CD8-positive, alpha-beta memory T cell (primary cell): ENCODE data around the gene CISTR. TPM values are rescaled to one million over a fixed set of nuclear protein-coding genes. Genes with fewer than 3 reads are reported as not detected.

Experiments
- CTCF ChIA-PET: fragments of 350-600 bp; sonication (Branson Sonifier 250); formaldehyde crosslinking; loops from one replicate; lab custom pipeline; 2021; ENCODE audit warnings: antibody characterized with exemption; lab: Charles Lee
- POLR2A ChIA-PET: fragments of 350-600 bp; sonication (Branson Sonifier 250); formaldehyde crosslinking; loops from one replicate; lab custom pipeline; 2021; ENCODE audit warnings: antibody characterized with exemption; lab: Charles Lee
- DNase-seq, 5 donors: peaks; one replicate each; pipeline versions ENCODE4 v3.0.0 to v3.0.0-alpha.2; 2020 to 2022; ENCODE audit warnings: mixed read lengths in 1 of 5
- H3K27ac ChIP-seq: one replicate; pipeline ENCODE4 v1.7.0; 2013; ENCODE audit warnings: low read depth, mild to moderate bottlenecking, low read length, moderate library complexity
- H3K27me3 ChIP-seq: 2 replicates; pipeline ENCODE4 v1.7.0; 2013; ENCODE audit warnings: low read length, mild to moderate bottlenecking; ENCODE audit not compliant: insufficient read depth, poor library complexity, severe bottlenecking
- H3K36me3 ChIP-seq: 2 replicates; pipeline ENCODE4 v1.7.0; 2013; ENCODE audit warnings: mild to moderate bottlenecking, low read length, moderate library complexity; ENCODE audit not compliant: insufficient read depth
- H3K4me1 ChIP-seq: 2 replicates; pipeline ENCODE4 v1.7.0; 2013; ENCODE audit warnings: mild to moderate bottlenecking, low read length, moderate library complexity; ENCODE audit not compliant: insufficient read depth
- H3K4me3 ChIP-seq: 2 replicates; pipeline ENCODE4 v1.7.0; 2013; ENCODE audit warnings: mild to moderate bottlenecking, low read length
- H3K9me3 ChIP-seq: 2 replicates; pipeline ENCODE4 v1.7.0; 2013; ENCODE audit warnings: mild to moderate bottlenecking, low read length
- H3K27ac Mint-ChIP-seq, 8 donors: one replicate each; pipeline ENCODE4 v1.8.0; 2020 to 2021; ENCODE audit warnings: mixed read lengths in 8 of 8, mild to moderate bottlenecking in 6 of 8, inconsistent platforms in 3 of 8, moderate library complexity in 3 of 8
- H3K27me3 Mint-ChIP-seq, 2 donors: one replicate each; pipeline ENCODE4 v1.8.0; 2020 to 2021; ENCODE audit warnings: mixed read lengths in 2 of 2, mild to moderate bottlenecking in 1 of 2, moderate library complexity in 1 of 2
- H3K36me3 Mint-ChIP-seq, 3 donors: one replicate each; pipeline ENCODE4 v1.8.0; 2020 to 2021; ENCODE audit warnings: mixed read lengths in 3 of 3, inconsistent platforms in 1 of 3, mild to moderate bottlenecking in 1 of 3
- H3K4me1 Mint-ChIP-seq, 3 donors: one replicate each; pipeline ENCODE4 v1.8.0; 2020 to 2021; ENCODE audit warnings: mixed read lengths in 3 of 3, inconsistent platforms in 1 of 3, mild to moderate bottlenecking in 1 of 3
- H3K4me3 Mint-ChIP-seq, 7 donors: one replicate each; pipeline ENCODE4 v1.8.0; 2020 to 2021; ENCODE audit warnings: mixed read lengths in 7 of 7, mild to moderate bottlenecking in 6 of 7, moderate library complexity in 4 of 7, inconsistent platforms in 2 of 7
- H3K9me3 Mint-ChIP-seq, 5 donors: one replicate each; pipeline ENCODE4 v1.8.0; 2020 to 2022; ENCODE audit warnings: mixed read lengths in 5 of 5, mild to moderate bottlenecking in 3 of 5, moderate library complexity in 2 of 5, inconsistent platforms in 1 of 5
- polyA plus RNA-seq: library from polyadenylated mRNA; unstranded; fragments of 300-500 nt; fragmentation: Illumina TruSeq; gene quantifications from one replicate; pipeline ENCODE4 v1.2.3, GENCODE V29; 2021
- total RNA-seq, 2 experiments: library from RNA; stranded (reverse); gene quantifications; one replicate each; pipeline ENCODE4 v1.2.3, GENCODE V29; 2021

Gene CISTR
- total and polyA plus RNA-seq, 3 experiments from 2014 or later, result not detected

DNA sequence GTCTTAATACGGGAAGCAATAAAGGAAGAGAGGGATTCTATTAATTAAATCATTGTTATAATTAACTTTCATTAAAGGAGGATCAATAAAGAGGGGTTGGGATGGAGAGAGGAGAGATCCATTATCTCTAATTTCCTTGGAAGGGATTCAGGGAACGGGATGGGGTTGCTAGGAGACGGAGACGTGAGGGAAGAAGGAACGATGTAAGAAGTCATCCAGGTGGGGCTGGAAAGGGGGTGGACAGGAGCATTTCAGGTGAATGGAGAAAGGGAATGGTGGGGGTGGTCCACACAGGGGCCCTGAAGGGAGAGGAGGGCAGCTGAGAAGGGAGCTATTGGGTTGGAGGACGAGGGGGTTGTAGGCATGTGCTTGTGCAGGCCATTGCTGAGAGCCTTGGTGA lies 41.7 kb downstream of the CISTR start:
- H3K27me3 Mint-ChIP-seq, result peaks cover 11 to 18% of the 10 kb centered on the region in 2 donors
- Histone ChIP-seq H3K27ac (no peak overlapping the region), H3K36me3 (peaks cover 10% of the 10 kb centered on the region), H3K4me1 (no peaks in the 10 kb centered on the region), H3K9me3 (no peaks in the 10 kb centered on the region), H3K27me3 (peaks cover 3% of the 10 kb centered on the region), H3K4me3 (no peak overlapping the region)
- peaks cover 5 to 39% (median 8%) of the 10 kb centered on the region in 3 donors for H3K36me3 Mint-ChIP-seq
- no peaks in the 10 kb centered on the region for H3K9me3 Mint-ChIP-seq
- ChIA-PET CTCF (interaction anchor here (1.3 to 9.3 kb wide), 2 partner anchors 16 to 29 kb away, joined by 3 to 238 read pairs; no protein-coding TSS in a partner anchor), POLR2A (interaction anchor here (0.6 kb wide), 1 partner anchor 297 kb away, joined by 4 read pairs; no protein-coding TSS in a partner anchor)
- H3K4me1 Mint-ChIP-seq, result no peaks in the 10 kb centered on the region
- peak overlapping the region in 2 of 8 donors; percentile 1 to 13 for H3K27ac Mint-ChIP-seq
- DNase-seq, result no peak
- no peak overlapping the region for H3K4me3 Mint-ChIP-seq

DNA sequence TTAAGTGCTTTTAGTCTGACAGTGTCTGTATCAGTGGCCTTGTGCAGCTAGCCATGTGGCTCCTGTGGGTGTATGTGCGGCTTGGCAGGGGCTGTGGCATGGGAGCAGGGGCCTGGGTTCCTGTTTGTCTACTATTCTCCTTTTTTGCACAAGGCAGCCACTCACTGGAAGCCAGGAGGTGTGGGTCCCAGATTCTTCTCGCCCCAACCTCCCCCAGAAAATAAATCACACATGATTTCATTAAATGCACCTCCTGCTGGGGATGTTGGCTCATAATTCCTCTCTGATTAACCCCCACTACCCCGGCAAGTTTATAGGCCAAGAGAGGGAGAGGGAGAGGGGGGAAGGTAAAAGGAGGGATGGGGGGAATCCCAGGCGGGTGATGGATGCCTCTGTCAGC lies 42.1 kb downstream of the CISTR start:
- no peaks in the 10 kb centered on the region for H3K9me3 Mint-ChIP-seq
- Histone ChIP-seq H3K9me3 (no peaks in the 10 kb centered on the region), H3K27me3 (peaks cover 3% of the 10 kb centered on the region), H3K4me3 (no peak overlapping the region), H3K36me3 (peaks cover 6% of the 10 kb centered on the region), H3K27ac (no peak overlapping the region), H3K4me1 (no peaks in the 10 kb centered on the region)
- DNase-seq, result no peak
- CTCF ChIA-PET, result interaction anchor here (1.3 to 9.3 kb wide), 2 partner anchors 16 to 29 kb away, joined by 3 to 238 read pairs; no protein-coding TSS in a partner anchor
- no peak overlapping the region for H3K27ac Mint-ChIP-seq
- POLR2A ChIA-PET, result interaction anchor here (0.6 kb wide), 1 partner anchor 297 kb away, joined by 4 read pairs; no protein-coding TSS in a partner anchor
- H3K27me3 Mint-ChIP-seq, result peaks cover 11 to 19% of the 10 kb centered on the region in 2 donors
- no peaks in the 10 kb centered on the region for H3K4me1 Mint-ChIP-seq
- no peak overlapping the region for H3K4me3 Mint-ChIP-seq
- peaks cover 5 to 35% (median 8%) of the 10 kb centered on the region in 3 donors for H3K36me3 Mint-ChIP-seq

DNA sequence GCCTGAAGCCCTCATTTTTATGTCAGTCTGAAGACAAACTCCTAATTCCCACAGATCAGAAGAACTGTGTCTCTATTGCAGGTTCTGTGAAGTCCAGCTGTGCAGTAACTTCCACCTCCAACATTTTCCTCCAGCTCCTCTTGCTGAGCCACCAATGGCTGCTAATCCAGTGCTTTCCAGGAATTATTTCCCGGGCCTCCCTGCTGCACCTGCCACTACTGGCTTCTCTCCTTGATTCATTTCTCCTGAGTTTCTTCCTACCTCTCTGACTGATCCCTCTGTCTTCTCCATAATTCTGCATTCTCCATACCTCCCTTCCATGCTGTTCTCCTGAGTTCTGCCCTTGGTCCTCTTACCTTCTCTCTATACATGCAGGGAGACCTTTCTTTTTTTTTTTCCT lies 45.7 kb downstream of the CISTR start:
- Histone ChIP-seq H3K4me3 (no peak overlapping the region), H3K27ac (no peak overlapping the region), H3K36me3 (no peaks in the 10 kb centered on the region), H3K9me3 (no peaks in the 10 kb centered on the region), H3K4me1 (no peaks in the 10 kb centered on the region), H3K27me3 (peaks cover 19% of the 10 kb centered on the region)
- Mint-ChIP-seq H3K9me3 (no peaks in the 10 kb centered on the region), H3K27me3 (peaks cover 20 to 53% of the 10 kb centered on the region in 2 donors), H3K4me1 (no peaks in the 10 kb centered on the region), H3K36me3 (no peaks in the 10 kb centered on the region), H3K4me3 (no peak overlapping the region), H3K27ac (no peak overlapping the region)
- ChIA-PET POLR2A (no interaction called here), CTCF (interaction anchor here (9.3 kb wide), 1 partner anchor 33 kb away, joined by 238 read pairs; no protein-coding TSS in a partner anchor)
- DNase-seq, result no peak

DNA sequence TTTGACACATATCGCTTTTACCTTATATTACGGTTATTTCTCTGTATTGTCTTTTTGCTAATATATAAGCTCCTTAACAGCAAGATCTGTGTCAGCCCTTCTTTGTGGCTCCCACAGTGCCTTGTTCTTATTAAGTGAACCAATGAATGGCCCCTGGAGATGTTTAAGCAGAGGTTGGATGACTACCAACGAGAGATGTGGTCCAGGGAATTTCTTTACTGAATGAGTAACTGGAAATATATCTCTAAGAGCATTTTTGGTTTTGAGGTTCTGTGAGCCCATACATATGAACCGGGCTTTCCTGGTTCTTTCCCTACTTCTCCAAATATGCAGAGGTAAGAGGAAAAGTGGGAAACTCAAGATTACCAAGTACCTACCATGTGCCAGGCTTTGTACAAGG lies 48.0 kb downstream of the CISTR start:
- no peak for DNase-seq
- Histone ChIP-seq H3K9me3 (no peaks in the 10 kb centered on the region), H3K27ac (no peak overlapping the region), H3K4me3 (no peak overlapping the region), H3K36me3 (no peaks in the 10 kb centered on the region), H3K4me1 (no peaks in the 10 kb centered on the region), H3K27me3 (peaks cover 37% of the 10 kb centered on the region)
- Mint-ChIP-seq H3K27ac (no peak overlapping the region), H3K27me3 (peaks cover 25 to 76% of the 10 kb centered on the region in 2 donors), H3K36me3 (no peaks in the 10 kb centered on the region), H3K9me3 (no peaks in the 10 kb centered on the region), H3K4me1 (no peaks in the 10 kb centered on the region), H3K4me3 (no peak overlapping the region)
- ChIA-PET POLR2A (no interaction called here), CTCF (interaction anchor here (0.7 to 9.3 kb wide), 2 partner anchors 35 to 48 kb away, joined by 3 to 238 read pairs; partner anchors contain the start of gene CISTR)

DNA sequence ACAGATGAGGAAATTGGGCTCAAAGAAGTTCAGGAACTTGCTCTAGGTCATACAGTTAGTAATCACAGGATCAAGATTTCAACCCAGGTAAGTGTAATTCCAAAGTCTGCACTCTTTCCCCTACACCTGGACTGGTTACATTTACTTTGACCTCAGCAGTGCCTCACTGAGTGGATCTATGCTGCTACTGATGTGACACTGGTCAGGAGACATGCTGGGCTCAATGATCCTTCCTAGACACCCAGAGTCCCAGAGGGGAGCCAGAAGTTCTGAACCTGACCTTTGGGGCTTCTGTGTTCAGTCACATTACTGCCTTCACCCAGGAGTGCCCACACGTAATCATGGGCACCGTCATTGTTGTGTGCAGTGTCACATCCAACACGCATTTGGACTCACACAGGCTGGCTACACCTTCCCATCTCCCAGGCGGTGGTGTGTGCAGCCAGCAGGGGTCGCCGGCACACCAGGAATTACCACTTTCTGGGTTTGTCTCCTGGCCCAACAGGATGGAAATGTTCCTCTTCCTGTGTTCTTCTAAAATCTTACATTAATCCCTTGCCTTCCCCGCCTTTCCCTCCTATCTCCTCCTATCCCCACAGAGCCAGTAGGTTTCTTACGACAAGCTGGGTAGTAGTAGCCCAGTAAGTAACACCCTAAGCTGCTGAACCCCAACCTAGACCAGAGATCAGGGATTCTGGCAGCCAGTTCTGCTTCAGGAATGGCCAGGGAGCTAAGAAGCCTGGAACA lies 50.1 kb downstream of the CISTR start:
- Mint-ChIP-seq H3K27me3 (peaks cover 33 to 88% of the 10 kb centered on the region in 2 donors), H3K4me3 (peak overlapping the region in 1 of 7 donors; percentile 14), H3K9me3 (no peaks in the 10 kb centered on the region), H3K36me3 (no peaks in the 10 kb centered on the region), H3K27ac (peak overlapping the region in 1 of 8 donors; percentile 51), H3K4me1 (peaks cover 3 to 6% (median 6%) of the 10 kb centered on the region in 3 donors)
- Histone ChIP-seq H3K4me3 (no peak overlapping the region), H3K27ac (no peak overlapping the region), H3K4me1 (peaks cover 2% of the 10 kb centered on the region), H3K27me3 (peaks cover 49% of the 10 kb centered on the region), H3K36me3 (no peaks in the 10 kb centered on the region), H3K9me3 (no peaks in the 10 kb centered on the region)
- ChIA-PET CTCF (interaction anchor here (0.8 to 9.3 kb wide), 15 partner anchors 12 to 300 kb away, joined by 3 to 238 read pairs (median 5); partner anchors contain the start of gene ATP5MC2), POLR2A (no interaction called here)
- DNase-seq, result peak; percentile 58 to 83 (median 68)

DNA sequence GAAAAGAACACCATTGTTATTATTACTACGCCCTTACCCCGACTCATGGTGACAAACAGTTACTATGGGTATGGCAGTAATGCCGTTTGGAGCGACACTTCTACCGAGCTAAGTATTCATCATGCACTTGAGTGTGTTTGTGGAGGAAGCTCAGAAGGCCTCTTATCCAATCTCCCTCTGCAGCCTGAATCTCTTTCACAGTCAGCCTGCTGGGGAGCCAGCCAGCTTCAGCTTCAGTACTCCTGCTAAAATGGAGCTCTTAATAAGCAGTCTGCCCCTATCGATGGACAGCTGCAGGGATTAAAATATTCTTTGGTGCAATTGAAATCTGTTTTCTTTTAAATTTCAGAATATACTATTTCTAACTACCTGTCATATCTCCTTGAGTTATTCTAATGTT lies 51.2 kb downstream of the CISTR start:
- Histone ChIP-seq H3K27me3 (peaks cover 60% of the 10 kb centered on the region), H3K4me1 (peaks cover 13% of the 10 kb centered on the region), H3K4me3 (no peak overlapping the region), H3K27ac (no peak overlapping the region), H3K36me3 (no peaks in the 10 kb centered on the region), H3K9me3 (no peaks in the 10 kb centered on the region)
- H3K27me3 Mint-ChIP-seq, result peaks cover 41 to 89% of the 10 kb centered on the region in 2 donors
- H3K27ac Mint-ChIP-seq, result no peak overlapping the region
- no peak for DNase-seq
- no peak overlapping the region for H3K4me3 Mint-ChIP-seq
- peaks cover 12 to 17% (median 17%) of the 10 kb centered on the region in 3 donors for H3K4me1 Mint-ChIP-seq
- ChIA-PET POLR2A (no interaction called here), CTCF (interaction anchor here (1.2 to 7.5 kb wide), 5 partner anchors 16 to 56 kb away, joined by 3 to 133 read pairs (median 4); partner anchors contain the start of gene ATP5MC2)
- H3K36me3 Mint-ChIP-seq, result no peaks in the 10 kb centered on the region
- H3K9me3 Mint-ChIP-seq, result no peaks in the 10 kb centered on the region

DNA sequence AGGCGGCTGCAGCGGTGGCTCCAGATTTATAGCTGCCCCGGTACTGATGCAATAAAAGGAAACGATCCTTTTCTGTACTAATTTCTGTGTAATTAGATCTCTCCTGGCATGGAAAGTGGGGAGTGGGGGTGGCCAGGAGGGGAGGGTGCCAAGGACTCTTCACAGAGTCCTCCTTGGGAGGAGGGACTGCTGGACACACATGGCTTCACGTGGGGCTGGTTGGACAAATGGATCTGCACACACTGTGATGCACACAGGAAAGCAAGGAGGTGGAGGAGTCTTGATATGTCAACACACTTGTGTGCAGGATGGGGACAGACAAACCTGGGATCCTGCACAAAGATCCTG lies 52.1 kb downstream of the CISTR start:
- ChIA-PET POLR2A (no interaction called here), CTCF (interaction anchor here (1.2 to 7.5 kb wide), 5 partner anchors 17 to 57 kb away, joined by 3 to 133 read pairs (median 4); partner anchors contain the start of gene ATP5MC2)
- Histone ChIP-seq H3K27ac (no peak overlapping the region), H3K27me3 (peaks cover 67% of the 10 kb centered on the region), H3K4me3 (no peak overlapping the region), H3K36me3 (no peaks in the 10 kb centered on the region), H3K9me3 (no peaks in the 10 kb centered on the region), H3K4me1 (peaks cover 18% of the 10 kb centered on the region)
- H3K4me3 Mint-ChIP-seq, result no peak overlapping the region
- H3K4me1 Mint-ChIP-seq, result peaks cover 19 to 26% (median 26%) of the 10 kb centered on the region in 3 donors
- H3K9me3 Mint-ChIP-seq, result no peaks in the 10 kb centered on the region
- H3K36me3 Mint-ChIP-seq, result no peaks in the 10 kb centered on the region
- H3K27me3 Mint-ChIP-seq, result peaks cover 47 to 97% of the 10 kb centered on the region in 2 donors
- no peak for DNase-seq
- H3K27ac Mint-ChIP-seq, result no peak overlapping the region
